ENCODE measurements around the gene CLIC3.

CLIC3 gene

DNA sequence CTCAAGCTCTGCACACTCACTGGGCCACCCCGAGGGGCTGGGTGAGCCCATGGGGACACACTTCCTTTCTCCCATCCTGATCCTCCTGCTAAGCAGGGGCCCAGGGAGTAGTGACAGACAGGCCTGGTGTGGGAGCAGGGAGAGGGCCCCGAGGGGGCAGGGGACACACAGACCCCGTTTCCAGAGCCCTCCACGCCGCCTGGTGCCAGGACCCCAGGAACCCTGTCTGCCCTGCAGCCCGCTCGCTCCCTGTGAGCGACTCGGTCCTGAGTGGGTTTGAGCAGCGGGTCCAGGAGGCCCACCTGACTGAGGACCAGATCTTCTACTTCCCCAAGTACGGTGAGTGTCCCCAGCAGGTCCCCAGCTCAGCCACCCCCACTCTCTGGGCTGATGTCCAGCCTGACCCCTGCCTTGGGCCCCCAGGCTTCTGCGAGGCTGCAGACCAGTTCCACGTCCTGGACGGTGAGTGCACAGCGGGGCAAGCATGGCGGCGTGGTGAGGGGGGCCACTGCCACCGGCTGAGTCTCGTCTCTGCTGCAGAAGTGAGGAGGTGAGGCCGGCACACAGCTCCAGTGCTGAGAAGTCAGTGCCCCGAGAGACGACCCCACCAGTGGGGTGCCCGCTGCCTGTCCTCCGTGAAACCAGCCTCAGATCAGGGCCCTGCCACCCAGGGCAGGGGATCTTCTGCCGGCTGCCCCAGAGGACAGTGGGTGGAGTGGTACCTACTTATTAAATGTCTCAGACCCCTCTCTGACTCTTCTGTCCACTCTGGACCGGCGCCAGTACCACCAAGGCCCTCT is 49.9 kb downstream of the CLIC3 start:
- Histone ChIP-seq H3K4me3 (ENCODE audit: extremely low read depth, insufficient read depth, low read length, poor library complexity, severe bottlenecking) (no peak overlapping the region), H3K36me3 (ENCODE audit: control insufficient read depth, insufficient read depth, low read length) (peaks cover 18% of the 10 kb centered on the region), H3K4me1 (ENCODE audit: control insufficient read depth, insufficient read depth, low read length, poor library complexity, severe bottlenecking) (peaks cover 4% of the 10 kb centered on the region), H3K9me3 (ENCODE audit: control insufficient read depth, low read length) (no peaks in the 10 kb centered on the region), H3K27ac (ENCODE audit: low read depth, low read length, severe bottlenecking) (no peak overlapping the region)
- WGBS, 2 experiments (ENCODE audit: insufficient coverage in 2 of 2), result 91 to 92% methylated on average over 21 to 24 of the region's 27 CpGs

DNA sequence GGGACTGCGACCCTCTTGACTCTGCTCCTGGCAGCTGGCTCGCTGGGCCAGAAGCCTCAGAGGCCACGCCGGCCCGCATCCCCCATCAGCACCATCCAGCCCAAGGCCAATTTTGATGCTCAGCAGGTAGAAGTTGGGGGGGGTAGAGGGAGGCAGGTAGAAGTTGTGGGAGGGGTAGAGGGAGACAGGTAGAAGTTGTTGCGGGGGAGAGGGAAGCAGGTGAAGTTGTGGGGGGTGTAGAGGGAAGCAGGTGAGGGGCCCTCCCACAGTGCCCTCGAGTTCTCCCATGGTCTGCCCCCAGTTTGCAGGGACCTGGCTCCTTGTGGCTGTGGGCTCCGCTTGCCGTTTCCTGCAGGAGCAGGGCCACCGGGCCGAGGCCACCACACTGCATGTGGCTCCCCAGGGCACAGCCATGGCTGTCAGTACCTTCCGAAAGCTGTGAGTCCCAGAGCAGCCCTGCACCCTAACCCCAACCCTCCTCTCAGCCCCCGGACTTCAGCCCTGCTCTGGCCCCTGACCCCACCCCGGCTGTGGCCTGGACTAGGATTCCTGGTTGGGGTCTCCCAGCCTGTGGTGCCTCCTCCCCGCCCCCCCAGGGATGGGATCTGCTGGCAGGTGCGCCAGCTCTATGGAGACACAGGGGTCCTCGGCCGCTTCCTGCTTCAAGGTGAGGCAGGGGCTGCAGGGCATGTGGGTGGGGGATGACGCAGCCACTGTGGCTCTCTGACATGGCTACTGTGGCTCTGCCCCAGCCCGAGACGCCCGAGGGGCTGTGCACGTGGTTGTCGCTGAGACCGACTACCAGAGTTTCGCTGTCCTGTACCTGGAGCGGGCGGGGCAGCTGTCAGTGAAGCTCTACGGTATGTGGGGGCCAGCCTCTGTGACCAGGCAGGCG is 50.8 kb downstream of the CLIC3 start:
- 88 to 94% methylated on average over 24 to 29 of the region's 30 CpGs for WGBS, 2 experiments (ENCODE audit: insufficient coverage in 2 of 2)
- Histone ChIP-seq H3K36me3 (ENCODE audit: control insufficient read depth, insufficient read depth, low read length) (peaks cover 27% of the 10 kb centered on the region), H3K27ac (ENCODE audit: low read depth, low read length, severe bottlenecking) (no peak overlapping the region), H3K4me3 (ENCODE audit: extremely low read depth, insufficient read depth, low read length, poor library complexity, severe bottlenecking) (no peak overlapping the region), H3K9me3 (ENCODE audit: control insufficient read depth, low read length) (no peaks in the 10 kb centered on the region), H3K4me1 (ENCODE audit: control insufficient read depth, insufficient read depth, low read length, poor library complexity, severe bottlenecking) (peaks cover 4% of the 10 kb centered on the region)
